GM18858 (cell line): ENCODE data around the gene FBXL3.

Source experiments
- ATAC-seq: cut with Tn5 transposase; IDR thresholded peaks from one replicate; pipeline ENCODE4 v1.9.1; 2021; ENCODE audit not compliant: unreplicated experiment

Gene FBXL3, protein sequence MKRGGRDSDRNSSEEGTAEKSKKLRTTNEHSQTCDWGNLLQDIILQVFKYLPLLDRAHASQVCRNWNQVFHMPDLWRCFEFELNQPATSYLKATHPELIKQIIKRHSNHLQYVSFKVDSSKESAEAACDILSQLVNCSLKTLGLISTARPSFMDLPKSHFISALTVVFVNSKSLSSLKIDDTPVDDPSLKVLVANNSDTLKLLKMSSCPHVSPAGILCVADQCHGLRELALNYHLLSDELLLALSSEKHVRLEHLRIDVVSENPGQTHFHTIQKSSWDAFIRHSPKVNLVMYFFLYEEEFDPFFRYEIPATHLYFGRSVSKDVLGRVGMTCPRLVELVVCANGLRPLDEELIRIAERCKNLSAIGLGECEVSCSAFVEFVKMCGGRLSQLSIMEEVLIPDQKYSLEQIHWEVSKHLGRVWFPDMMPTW

DNA sequence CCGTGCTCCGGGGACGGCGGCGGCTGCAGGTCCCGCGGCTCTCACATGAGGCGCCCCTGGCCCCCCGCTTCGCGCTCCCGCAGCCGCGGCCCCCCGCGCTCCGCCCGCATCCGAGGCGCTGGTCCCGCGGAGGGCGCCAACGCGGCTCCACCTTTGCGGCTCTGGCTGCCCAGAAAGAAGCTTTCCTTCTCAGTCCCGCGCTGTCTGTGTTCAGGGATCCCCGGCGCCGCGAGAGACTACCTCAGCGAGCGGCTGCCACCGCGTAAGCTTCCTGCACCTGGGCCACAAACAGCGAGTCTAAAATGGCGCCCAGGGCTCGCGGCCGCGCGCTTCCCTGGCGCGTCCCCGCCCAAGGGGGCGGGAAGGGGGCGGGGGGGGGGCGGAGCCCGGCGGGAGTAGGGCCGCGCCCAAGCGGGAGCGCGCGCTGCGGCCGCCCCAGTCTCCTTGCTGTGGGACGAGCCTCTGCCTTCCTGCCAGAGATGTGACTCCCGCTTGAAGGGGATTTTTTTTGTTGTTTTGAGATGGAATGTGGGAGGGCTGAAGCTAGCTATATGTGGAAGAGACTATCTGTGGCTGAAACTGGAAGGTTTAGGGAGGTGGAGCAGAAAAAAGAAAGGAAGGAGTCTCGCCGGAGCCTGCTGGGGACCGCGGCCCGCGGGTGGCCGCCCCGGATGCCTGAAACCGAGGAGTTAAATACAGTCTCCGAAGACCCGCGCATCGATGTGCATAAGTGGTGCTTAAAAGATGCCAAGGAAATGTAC is at the start of gene FBXL3:
FBXL3 (minus strand) TSS at position 299 of the 761 bp plus-strand sequence. CDS start 5,299 bp downstream, outside the sequence.
- peak; percentile 44 for ATAC-seq

DNA sequence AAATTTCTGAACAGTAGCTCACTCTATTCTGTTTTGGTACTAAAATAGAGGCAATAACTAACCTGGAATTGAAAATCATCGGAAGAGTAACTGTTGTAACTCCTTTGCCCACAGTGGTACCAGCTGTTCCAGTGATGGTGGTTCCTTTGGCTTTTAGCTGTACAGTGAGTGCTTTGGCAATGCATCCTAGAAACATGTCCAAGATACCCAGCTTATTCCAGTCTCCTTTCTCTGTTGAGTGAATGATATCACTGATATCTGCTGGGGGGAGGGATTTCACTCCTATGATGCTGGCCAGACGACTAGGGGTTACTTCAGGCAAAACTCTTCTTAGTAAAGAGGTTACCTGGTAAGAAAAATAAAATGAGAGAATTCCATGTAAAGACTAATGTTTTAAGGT is 40.6 kb upstream of the FBXL3 start:
- ATAC-seq = no peak

DNA sequence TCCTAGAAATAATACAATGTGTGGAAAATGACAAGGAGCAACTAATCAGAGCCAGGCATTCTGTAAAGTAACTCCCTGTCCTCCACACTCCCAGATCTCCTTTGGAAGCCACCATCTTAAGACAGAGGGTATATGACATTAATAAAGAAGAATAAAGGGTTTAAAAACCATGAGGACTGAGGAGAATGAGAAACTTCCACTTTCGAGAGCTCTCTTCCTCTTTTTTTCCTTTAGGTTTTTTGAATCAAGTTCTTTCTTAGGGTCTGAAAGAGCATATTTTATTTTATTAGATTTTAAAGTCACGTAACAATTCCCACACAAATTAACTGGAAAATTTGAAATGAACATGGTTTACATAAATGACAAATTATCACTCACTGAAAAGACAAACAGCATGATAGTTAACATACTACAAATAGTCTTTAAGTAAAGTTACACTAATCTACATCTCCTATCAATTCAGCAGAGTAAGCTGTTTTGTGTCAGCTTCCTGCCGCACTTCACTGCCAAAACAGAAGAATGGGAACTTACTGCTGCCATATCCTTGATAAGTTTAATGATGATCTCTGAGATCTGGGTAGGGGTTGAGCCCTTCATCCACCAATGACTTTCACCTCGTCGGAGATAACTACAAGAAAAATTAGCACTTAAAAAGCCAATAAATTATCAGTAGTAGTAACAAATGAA is 38.6 kb upstream of the FBXL3 start:
- no peak for ATAC-seq

DNA sequence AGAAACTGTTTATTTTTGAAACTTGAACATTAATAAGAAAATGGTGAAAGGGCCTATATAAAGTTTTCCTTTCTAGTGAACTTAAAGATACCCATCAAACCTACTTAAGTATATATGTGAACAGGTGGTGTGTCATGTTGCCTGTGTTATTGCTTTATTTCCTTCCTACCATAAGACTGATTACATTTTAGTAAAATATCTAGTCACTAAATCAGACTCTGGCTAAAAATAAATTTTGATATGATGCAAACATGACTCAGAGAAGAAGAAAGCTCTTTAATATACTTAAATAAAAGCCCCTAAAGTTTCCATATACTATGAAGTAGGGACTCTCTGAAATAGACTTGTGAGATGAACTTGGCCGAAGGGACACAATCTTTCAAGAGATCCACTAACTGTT is 35.1 kb upstream of the FBXL3 start:
- no peak for ATAC-seq

DNA sequence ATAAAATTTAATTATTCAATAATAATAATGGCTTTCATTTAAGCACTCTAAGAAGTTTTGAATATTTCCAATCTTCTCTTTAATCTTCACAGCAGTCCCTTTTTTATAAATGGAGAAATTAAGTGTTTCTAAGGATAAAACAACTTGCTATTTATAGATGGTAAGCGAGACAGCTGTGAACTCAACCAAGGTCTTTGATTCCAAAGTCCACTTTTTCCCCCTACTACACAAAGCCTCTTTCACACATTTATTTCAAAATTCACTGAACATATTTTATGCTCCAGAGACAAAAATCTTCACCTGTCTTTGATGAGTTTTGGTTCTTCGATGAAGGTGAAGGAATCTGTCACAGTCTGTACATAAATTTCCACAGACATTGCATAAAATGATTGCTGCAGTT is 34.4 kb upstream of the FBXL3 start:
- ATAC-seq = no peak

DNA sequence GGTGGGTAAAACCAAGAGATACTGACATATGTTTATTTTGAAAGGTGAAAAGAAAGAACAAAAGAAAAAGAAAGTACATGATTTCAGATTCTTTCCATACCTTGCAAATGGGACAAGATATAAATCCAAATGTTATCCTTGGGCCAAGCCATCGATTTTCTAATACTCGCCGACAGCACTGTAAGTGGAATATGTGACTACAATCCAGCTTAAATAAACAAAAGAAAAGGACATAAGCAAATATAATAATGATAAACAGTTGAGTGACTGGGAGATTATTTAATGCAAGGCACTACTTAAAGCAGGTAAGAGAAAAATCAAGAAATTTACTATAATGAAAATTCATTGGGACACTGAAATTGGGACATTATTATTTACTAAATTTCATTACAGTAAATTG is 29.9 kb upstream of the FBXL3 start:
- no peak for ATAC-seq

DNA sequence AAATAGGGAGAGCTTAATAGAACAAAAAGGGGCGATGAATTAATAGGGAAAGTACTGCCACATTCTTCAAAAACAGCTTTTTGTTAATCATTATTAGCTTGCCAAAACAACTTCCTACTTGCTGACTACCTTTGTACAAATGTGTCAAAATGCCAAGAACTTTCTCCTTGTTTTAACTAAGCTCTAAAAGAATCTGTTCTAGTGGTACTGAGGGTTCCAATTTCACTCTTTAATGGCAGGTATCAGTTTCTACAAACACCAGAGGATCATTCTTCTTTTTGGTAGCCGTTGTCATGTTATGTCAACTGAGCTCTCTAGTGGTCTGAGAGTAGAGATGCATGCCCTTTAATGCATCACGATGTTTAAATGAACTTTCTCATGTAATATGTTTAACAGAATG is 29.4 kb upstream of the FBXL3 start:
- ATAC-seq = no peak

DNA sequence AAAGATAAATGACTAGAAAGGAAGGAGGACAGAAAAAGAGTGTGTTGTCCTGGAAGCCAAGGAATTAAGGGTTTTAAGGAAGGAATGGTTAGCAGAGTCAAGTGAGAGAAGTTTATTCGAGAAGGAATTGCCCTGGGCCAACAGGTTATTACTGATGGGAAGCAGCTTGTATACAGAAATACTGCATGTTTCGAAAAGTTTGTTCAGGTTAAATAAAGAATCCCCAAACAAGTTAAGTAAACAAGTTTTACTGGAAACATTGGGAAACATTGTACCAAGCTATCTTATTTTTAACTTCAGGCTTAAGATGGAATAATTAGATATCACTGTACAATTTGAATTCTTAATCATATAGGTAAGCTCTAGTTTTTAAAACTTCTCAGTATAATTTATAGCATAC is 28.2 kb upstream of the FBXL3 start:
- no peak for ATAC-seq

DNA sequence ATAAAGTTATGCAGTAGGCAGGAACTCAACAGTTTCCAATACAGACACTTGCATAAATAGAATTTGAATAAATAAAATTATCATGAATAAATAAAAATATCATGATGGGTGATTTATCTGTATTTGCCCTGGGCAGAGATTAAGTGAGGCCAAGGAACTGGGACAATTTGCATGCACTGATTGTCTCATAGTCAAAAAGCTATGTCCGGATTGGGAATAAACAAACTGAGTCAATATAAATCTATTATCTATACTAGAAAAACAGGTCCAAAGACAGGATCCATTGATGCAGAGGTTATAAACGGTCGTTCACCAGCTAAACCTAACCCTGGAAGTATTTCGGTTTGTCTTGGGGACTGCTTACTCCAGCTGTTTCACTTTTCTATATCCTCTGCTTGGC is 26.2 kb upstream of the FBXL3 start:
- no peak for ATAC-seq

DNA sequence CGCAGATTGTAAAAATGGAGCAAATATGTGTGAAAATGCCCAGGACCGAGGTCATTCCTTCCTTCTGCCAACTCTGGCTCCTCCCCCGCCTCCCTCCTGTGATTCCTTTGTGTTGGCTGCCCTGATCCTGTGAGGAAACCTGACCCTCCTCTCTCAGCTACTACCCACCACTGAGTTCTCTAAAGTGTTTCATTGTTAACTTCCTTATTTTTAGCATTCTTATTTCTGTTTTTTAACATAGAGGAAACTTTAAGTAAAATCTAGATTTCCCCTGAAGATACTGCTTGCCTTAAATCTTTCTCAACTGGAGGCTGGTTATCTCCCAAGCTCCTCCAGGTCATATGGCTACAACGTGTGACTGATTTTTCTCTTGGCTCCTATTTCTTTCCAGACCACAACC is 21.7 kb upstream of the FBXL3 start:
- no peak for ATAC-seq

DNA sequence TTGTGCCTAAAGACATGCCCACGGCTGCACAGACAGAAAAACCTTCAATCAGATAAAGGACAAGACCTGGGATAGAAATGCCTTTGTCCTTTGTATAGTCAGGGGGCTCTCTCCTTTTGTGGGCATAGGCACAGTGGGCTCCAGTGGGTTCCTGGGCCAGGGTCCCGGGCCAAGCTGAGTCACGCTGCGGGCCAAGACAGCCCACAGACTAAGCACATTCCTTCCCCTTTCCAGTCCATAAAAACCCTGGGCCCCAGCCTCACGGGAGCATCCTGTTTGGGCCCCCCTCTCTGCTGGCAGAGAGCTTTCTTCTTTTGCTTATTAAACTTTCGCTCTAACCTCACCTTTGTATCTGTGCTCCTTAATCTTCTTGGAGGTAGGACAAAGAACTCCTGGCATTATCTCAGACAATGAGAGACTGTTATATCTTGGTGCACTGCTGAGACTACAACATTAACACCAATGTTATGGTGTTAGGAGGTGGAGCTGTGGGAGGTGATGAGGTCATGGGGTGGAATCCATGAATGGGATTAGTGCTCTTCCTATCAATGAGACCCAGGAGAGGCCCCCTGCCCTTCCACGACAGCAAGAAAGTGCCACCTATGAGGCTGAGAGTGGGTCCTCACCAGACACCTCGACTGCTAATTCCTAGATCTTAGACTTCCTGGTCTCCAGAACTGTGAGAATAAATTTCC is 20.8 kb upstream of the FBXL3 start:
- no peak for ATAC-seq

DNA sequence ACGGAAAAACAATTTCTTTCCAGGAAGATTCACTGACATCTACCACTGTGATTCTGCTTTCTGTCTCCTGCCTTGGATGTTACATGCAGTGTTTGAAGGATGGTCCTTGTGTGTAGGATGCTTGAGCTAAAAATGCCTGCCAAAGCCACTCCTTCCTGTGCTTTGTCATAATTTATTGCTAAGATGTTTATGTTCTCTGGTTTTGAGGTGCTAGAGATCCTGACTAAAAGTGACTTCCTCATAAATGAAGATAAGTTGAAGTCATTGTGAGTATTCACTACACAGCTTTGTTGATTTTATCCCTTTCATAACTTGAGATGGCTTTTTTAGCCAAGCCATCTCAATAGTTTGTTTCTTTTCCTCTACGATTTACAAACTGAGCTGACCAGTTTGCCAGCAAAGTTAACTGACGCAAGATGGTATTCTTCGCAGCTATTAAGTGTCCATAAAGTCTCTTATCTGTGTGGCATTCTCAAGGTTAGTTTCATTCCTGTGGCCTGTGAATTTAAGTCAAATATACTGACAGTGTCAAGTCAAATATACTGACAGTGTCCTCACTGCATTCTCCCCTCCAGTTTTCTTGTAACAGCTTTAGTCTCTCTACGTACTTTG is 15.7 kb upstream of the FBXL3 start:
- no peak for ATAC-seq

DNA sequence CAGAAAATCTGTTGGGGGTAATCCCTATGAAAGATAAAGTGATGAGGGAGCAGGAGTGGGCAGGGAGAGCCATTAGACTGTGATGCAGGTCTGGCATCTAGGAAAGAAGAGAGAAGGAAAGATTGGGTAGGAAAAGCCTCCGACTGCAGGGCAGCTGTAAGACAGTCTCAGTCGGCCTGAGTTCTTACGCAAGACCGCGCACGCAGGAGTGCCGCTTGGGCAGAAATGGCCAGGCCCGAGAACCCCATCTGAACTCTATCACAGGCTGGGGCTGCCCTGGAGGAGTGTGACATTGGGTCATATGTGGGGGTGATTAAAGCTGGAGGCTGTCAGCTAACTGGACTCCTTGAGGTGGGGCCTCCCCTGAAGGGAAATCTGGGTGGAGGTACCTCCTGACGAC is 13.9 kb upstream of the FBXL3 start:
- ATAC-seq = no peak

DNA sequence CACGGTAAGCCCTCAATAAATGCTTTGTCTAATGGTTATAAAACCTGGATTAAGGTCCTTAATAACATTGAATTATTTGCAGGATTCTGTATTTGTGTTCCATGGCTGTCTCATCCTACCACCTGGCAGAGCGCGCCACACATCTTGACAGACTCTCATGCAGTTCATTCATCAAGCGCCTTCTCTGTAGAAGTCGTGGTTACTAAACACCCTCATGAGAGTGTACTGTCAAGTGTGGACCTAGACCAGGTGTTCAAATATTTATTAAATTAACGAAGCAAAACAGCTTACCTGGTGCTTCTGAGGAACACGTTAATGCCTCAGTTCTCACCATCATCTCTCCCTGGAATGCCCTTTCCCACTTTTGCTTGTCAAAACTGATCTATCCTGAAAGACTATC is 13.1 kb upstream of the FBXL3 start:
- ATAC-seq = no peak

DNA sequence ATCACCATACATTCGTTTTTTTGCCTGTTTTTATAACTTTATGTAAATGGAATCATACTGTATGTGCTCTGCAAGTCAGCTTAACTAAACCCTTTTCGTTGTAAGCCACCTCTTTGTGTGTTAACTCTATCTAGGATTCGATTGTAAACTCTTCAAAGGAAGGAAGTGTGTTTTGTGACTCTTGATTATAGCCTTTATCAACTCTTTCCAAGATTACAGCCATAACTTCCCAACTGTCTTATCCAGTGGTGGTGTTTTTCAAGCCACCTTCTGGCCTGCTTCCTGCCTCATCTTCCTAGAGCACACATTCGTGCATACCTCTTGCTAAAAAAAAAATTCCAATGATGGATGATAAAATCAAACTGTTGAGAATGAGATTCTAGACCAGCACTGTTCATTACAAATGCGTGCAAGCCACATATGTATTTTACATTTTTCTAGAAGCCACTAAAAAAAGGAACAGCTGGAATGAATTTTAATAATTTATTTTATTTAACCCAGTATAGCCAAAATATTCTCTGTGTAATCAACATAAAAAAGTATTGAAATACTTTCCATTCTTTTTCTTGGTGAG is 12.0 kb upstream of the FBXL3 start:
- ATAC-seq = no peak

DNA sequence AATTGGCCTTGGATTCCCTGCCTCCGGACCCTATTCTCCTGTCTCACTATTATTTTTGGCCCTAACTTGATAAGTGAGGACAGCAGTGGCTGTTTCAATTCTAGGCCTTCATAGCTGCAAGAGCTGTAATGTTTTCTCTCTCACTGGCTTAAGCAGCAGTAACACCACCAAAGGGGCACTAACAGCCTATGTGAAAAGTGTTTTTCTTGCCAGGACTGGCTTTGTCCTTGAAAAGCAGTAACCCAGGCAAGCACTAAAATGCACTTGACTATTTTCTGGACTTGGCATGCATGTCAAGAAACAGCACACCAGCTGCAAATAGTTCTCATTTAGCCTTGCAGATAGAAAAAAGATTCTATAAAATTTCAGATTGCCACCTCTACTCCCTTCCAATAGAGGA is 9.3 kb upstream of the FBXL3 start:
- ATAC-seq = no peak

DNA sequence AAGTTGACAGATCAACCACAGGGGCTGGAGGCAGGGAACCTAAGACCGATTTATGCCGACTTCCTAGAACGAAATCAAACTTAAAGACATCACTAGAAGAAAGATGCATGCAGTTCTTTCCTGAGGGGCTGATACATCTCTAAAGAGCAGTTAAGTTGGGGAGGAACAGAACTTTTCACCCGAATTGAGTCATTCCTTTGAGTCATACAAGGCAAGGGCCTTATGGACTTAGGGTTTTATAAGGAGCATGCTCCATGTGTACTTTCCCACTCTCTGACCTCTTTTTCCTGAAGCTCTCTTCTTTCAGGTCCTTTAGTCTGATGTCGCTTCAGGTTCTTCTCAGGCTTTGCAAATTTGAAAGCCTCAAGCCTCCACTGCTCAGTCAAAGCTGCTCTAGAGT is 7.9 kb upstream of the FBXL3 start:
- no peak for ATAC-seq

DNA sequence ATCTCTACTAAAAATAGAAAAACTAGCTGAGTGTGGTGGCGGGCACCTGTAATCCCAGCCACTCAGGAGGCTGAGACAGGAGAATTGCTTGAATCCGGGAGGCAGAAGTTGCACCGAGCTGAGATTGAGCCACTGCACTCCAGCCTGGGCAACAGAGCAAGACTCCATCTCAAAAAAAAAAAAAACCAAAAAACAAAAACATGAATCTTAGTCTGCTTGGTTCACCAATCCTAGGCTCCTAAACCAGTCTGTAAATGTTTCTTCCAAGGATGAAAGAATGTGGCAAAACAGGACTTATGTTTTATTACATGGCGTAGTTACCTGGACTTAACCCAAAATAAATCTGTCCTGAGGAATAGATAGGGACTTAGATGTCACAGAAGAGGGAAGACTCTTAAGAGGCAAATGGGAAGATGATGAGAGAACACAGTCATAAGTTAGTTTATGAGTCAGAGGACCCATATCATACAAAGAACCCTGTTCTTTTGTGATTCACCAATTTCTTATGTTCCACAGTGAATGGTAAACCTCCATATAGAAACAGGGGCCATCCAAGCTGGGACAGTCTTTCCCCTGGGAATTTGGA is 6.9 kb upstream of the FBXL3 start:
- no peak for ATAC-seq

DNA sequence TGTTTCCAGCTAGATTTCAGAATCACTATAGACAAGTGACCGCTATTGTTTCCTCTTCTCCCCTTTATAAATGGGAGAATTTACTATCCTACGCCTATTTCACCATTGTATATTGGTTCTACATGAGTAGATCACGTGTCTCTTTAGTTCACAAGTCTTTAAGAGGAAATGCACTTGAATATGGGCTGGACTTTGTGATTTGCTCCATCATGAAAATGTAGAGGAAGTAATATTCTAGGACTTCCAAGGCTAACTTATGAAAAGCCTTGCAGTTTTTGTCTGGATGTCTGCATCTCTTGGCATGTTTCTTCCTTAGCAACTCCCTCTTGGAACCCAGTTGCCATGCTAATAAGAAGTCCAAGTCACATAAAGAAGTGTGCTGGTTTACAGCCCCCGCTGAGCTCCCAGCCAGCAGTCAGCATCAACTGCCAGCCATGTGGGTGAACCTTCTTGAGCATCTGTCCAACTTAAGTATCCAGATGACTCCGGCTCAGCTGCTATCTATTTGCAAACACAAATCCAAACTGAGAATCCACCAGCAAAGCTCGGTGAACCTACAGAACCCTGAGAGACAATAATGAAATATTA is 4.8 kb upstream of the FBXL3 start:
- no peak for ATAC-seq

DNA sequence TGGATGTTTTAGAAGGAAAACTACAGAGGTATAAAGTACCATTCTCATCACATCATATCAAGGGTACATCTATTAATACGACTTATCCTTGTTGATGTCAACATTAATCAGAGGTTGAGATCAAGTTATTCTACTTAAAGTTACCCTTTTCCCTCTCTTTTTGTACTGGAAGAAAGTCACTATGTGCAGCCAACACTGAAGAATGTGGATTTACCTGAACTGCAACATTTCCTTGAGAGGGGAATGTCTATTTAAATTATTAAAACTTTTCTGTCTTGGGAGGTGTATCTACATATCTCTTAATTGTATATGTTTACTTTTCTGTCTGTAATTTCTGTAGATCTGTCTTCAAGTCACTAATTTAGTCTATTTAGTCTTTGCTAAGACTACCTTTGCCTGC is 2.5 kb upstream of the FBXL3 start:
- ATAC-seq = no peak
